Liver (tissue), 9 donors: ENCODE data around the gene CLDN1. TPM values are rescaled to one million over a fixed set of nuclear protein-coding genes. Genes with fewer than 3 reads are reported as not detected.

Experiments
- DNase-seq: peaks from one replicate; pipeline ENCODE4 v3.0.0-alpha.2; 2017; ENCODE audit warnings: low spot score
- H3K27ac ChIP-seq, 2 donors: one replicate each; pipeline ENCODE4 v1.7.0; 2013; ENCODE audit warnings: inconsistent platforms in 2 of 2, low read length in 2 of 2, control low read depth in 1 of 2, low read depth in 1 of 2, mild to moderate bottlenecking in 1 of 2
- H3K27me3 ChIP-seq, 4 donors: one replicate each; pipeline versions ENCODE4 v1.6.1 to v1.7.0; 2013; ENCODE audit warnings: low read length in 3 of 4, inconsistent platforms in 1 of 4, mild to moderate bottlenecking in 1 of 4, moderate library complexity in 1 of 4; ENCODE audit not compliant: control insufficient read depth in 4 of 4, insufficient read depth in 4 of 4
- H3K36me3 ChIP-seq, 4 donors: one replicate each; pipeline versions ENCODE4 v1.6.1 to v1.7.0; 2013; ENCODE audit warnings: low read length in 3 of 4, mild to moderate bottlenecking in 3 of 4, low read depth in 1 of 4, moderate library complexity in 1 of 4; ENCODE audit not compliant: control insufficient read depth in 4 of 4, insufficient read depth in 3 of 4
- H3K4me1 ChIP-seq, 4 donors: one replicate each; pipeline versions ENCODE4 v1.6.1 to v1.7.0; 2013; ENCODE audit warnings: low read length in 3 of 4, mild to moderate bottlenecking in 3 of 4, moderate library complexity in 1 of 4; ENCODE audit not compliant: control insufficient read depth in 4 of 4, insufficient read depth in 4 of 4
- H3K4me3 ChIP-seq, 3 donors: one replicate each; pipeline versions ENCODE4 v1.6.1 to v1.7.0; 2013; ENCODE audit warnings: low read length in 3 of 3, control low read depth in 1 of 3, low read depth in 1 of 3, mild to moderate bottlenecking in 1 of 3
- H3K9ac ChIP-seq, 2 donors: one replicate each; pipeline ENCODE4 v1.7.0; 2013; ENCODE audit warnings: low read length in 2 of 2, mild to moderate bottlenecking in 2 of 2, moderate library complexity in 2 of 2, control low read depth in 1 of 2, low read depth in 1 of 2
- H3K9me3 ChIP-seq, 4 donors: one replicate each; pipeline versions ENCODE4 v1.6.1 to v1.7.0; 2013; ENCODE audit warnings: low read length in 3 of 4; ENCODE audit not compliant: control insufficient read depth in 4 of 4
- ATF3 ChIP-seq: IDR thresholded peaks from 2 replicates; pipeline ENCODE4 v1.6.1; 2016; ENCODE audit warnings: antibody characterized with exemption
- CTCF ChIP-seq: fragments of 150-350 bp; IDR thresholded peaks from 2 replicates; pipeline ENCODE4 v1.5.1; 2017; ENCODE audit warnings: improper control_type of control experiment, low read depth, low read length; ENCODE audit not compliant: missing input control
- EGR1 ChIP-seq, 2 donors: IDR thresholded peaks; 2 replicates each; pipeline ENCODE4 v1.6.1; 2016 to 2018; ENCODE audit warnings: antibody characterized with exemption in 2 of 2, low read depth in 2 of 2
- FOXA1 ChIP-seq: IDR thresholded peaks from 2 replicates; pipeline ENCODE4 v1.6.1; 2016; ENCODE audit warnings: antibody characterized with exemption
- FOXA2 ChIP-seq: IDR thresholded peaks from 2 replicates; pipeline ENCODE4 v1.6.1; 2016; ENCODE audit warnings: antibody characterized with exemption
- GABPA ChIP-seq, 2 donors: IDR thresholded peaks in 1 of 2; conservative IDR thresholded peaks in 1 of 2; 2 replicates each; pipeline ENCODE4 v1.6.1; 2016; ENCODE audit warnings: antibody characterized with exemption in 2 of 2, mild to moderate bottlenecking in 1 of 2, moderate library complexity in 1 of 2
- HNF4A ChIP-seq, 2 donors: conservative IDR thresholded peaks; 2 replicates each; pipeline ENCODE4 v1.6.1; 2016; ENCODE audit warnings: antibody characterized with exemption in 2 of 2, mild to moderate bottlenecking in 2 of 2
- HNF4G ChIP-seq: IDR thresholded peaks from 2 replicates; pipeline ENCODE4 v1.6.1; 2016; ENCODE audit warnings: antibody characterized with exemption
- JUND ChIP-seq, 2 donors: IDR thresholded peaks; 2 replicates each; pipeline ENCODE4 v1.6.1; 2016; ENCODE audit warnings: antibody characterized with exemption in 2 of 2
- NR2F2 ChIP-seq: IDR thresholded peaks from 2 replicates; pipeline ENCODE4 v1.6.1; 2016; ENCODE audit warnings: antibody characterized with exemption
- RAD21 ChIP-seq, 2 donors: IDR thresholded peaks; 2 replicates each; pipeline ENCODE4 v1.6.1; 2016; ENCODE audit warnings: antibody characterized with exemption in 2 of 2, mild to moderate bottlenecking in 2 of 2
- RXRA ChIP-seq, 2 donors: IDR thresholded peaks; 2 replicates each; pipeline ENCODE4 v1.6.1; 2017 to 2018; ENCODE audit warnings: antibody characterized with exemption in 2 of 2, mild to moderate bottlenecking in 1 of 2
- SP1 ChIP-seq: IDR thresholded peaks from 2 replicates; pipeline ENCODE4 v1.6.1; 2018; ENCODE audit warnings: antibody characterized with exemption, mild to moderate bottlenecking
- TAF1 ChIP-seq: conservative IDR thresholded peaks from 2 replicates; pipeline ENCODE4 v1.6.1; 2016; ENCODE audit warnings: antibody characterized with exemption, mild to moderate bottlenecking
- YY1 ChIP-seq: IDR thresholded peaks from 2 replicates; pipeline ENCODE4 v1.6.1; 2016; ENCODE audit warnings: antibody characterized with exemption, mild to moderate bottlenecking
- WGBS: extraction: QIAGEN DNeasy Blood & Tissue Kit; methylation state at CpG from one replicate; pipeline ENCODE4 v1.1.7; 2013; 5-methylcytosine and 5-hydroxymethylcytosine counted together
- polyA plus RNA-seq, 2 donors: library from polyadenylated mRNA; stranded (reverse) in 1 of 2; unstranded in 1 of 2; fragments of 200-250 nt in 1 of 2; fragments of >200 nt in 1 of 2; fragmentation: Nextera tagmentation in 1 of 2; extraction: Ambion mirVana in 1 of 2; gene quantifications; one replicate each; pipeline versions ENCODE4 v1.2.1 to v1.2.3, GENCODE V29; 2013 to 2015
- total RNA-seq, 2 donors: library from RNA; depleted of rRNA; stranded (reverse); fragments of >200 nt; gene quantifications; one replicate each; pipeline ENCODE4 v1.2.3, GENCODE V29; 2014
- TF ChIP-seq, protein P1 (sequence below): IDR thresholded peaks from 2 replicates; pipeline ENCODE4 v1.6.1; 2016; ENCODE audit warnings: antibody characterized with exemption
- TF ChIP-seq, protein P2 (sequence below): IDR thresholded peaks from 2 replicates; pipeline ENCODE4 v1.6.1; 2016; ENCODE audit warnings: antibody characterized with exemption
- TF ChIP-seq, protein P3 (sequence below): IDR thresholded peaks from 2 replicates; pipeline ENCODE4 v1.6.1; 2016; ENCODE audit warnings: antibody characterized with exemption, mild to moderate bottlenecking
- donor health status: healthy.
- donor health status: healthy.
- donor health status: healthy.
- donor health status: healthy.
- donor health status: healthy.

The CLDN1 gene
- total and polyA plus RNA-seq, 4 donors, result 57.8 to 92.0 (median 87.3) TPM

GRCh38 chr3:190309414-190309813 lies 12.8 kb downstream of the CLDN1 start:
- no peaks in the 10 kb centered on the region for H3K9me3 ChIP-seq
- no peak overlapping the region for H3K9ac ChIP-seq
- TF ChIP-seq RXRA (IDR thresholded peaks at IDR 0.05) (peak; percentile 14 to 32), CTCF (no peak), TAF1 (no peak), HNF4G (no peak), SP1 (peak; percentile 13), YY1 (no peak), HNF4A (conservative IDR thresholded peaks at IDR 0.05) (peak; percentile 74 to 83), JUND (IDR thresholded peaks at IDR 0.05) (peak in 1 of 2 donors; percentile 23)
- WGBS, result 30% methylated on average over 3 of the region's 3 CpGs
- no peaks in the 10 kb centered on the region for H3K27me3 ChIP-seq
- H3K36me3 ChIP-seq, result peaks cover 0 to 16% (median 0%) of the 10 kb centered on the region in 4 donors
- H3K4me1 ChIP-seq, result peaks cover 14 to 73% (median 45%) of the 10 kb centered on the region in 4 donors
- peak overlapping the region; percentile 73 to 90 for H3K27ac ChIP-seq
- no peak overlapping the region for H3K4me3 ChIP-seq
- DNase-seq, result no peak

- peak overlapping the region; percentile 73 to 90 for H3K27ac ChIP-seq
- H3K4me1 ChIP-seq, result peaks cover 13 to 80% (median 49%) of the 10 kb centered on the region in 4 donors
- H3K27me3 ChIP-seq, result no peaks in the 10 kb centered on the region
These were observed 14.1 kb downstream of the CLDN1 start for GRCh38 chr3:190308154-190308553.

More at GRCh38 chr3:190308154-190308553, 14.1 kb downstream of the CLDN1 start:
- peaks cover 0 to 16% (median 0%) of the 10 kb centered on the region in 4 donors for H3K36me3 ChIP-seq
- TF ChIP-seq EGR1 (IDR thresholded peaks at IDR 0.05; ENCODE audit: low read depth in 2 of 2) (no peak), ATF3 (peak; percentile 17), RXRA (IDR thresholded peaks at IDR 0.05) (peak; percentile 60 to 68), FOXA2 (peak; percentile 7), GABPA (IDR thresholded peaks at IDR 0.05 in 1 of 2, conservative IDR thresholded peaks at IDR 0.05 in 1 of 2) (no peak), YY1 (peak; percentile 71), JUND (IDR thresholded peaks at IDR 0.05) (peak in 1 of 2 donors; percentile 49), SP1 (peak; percentile 67), NR2F2 (no peak), FOXA1 (no peak), RAD21 (IDR thresholded peaks at IDR 0.05) (peak; percentile 23 to 41), CTCF (no peak), HNF4G (peak; percentile 46), TAF1 (peak; percentile 38), HNF4A (conservative IDR thresholded peaks at IDR 0.05) (peak; percentile 76 to 77)
- TF ChIP-seq, protein P1, sequence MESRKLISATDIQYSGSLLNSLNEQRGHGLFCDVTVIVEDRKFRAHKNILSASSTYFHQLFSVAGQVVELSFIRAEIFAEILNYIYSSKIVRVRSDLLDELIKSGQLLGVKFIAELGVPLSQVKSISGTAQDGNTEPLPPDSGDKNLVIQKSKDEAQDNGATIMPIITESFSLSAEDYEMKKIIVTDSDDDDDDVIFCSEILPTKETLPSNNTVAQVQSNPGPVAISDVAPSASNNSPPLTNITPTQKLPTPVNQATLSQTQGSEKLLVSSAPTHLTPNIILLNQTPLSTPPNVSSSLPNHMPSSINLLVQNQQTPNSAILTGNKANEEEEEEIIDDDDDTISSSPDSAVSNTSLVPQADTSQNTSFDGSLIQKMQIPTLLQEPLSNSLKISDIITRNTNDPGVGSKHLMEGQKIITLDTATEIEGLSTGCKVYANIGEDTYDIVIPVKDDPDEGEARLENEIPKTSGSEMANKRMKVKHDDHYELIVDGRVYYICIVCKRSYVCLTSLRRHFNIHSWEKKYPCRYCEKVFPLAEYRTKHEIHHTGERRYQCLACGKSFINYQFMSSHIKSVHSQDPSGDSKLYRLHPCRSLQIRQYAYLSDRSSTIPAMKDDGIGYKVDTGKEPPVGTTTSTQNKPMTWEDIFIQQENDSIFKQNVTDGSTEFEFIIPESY, result peak; percentile 34
- TF ChIP-seq, protein P2, sequence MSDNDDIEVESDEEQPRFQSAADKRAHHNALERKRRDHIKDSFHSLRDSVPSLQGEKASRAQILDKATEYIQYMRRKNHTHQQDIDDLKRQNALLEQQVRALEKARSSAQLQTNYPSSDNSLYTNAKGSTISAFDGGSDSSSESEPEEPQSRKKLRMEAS, result peak; percentile 47
- TF ChIP-seq, protein P3, sequence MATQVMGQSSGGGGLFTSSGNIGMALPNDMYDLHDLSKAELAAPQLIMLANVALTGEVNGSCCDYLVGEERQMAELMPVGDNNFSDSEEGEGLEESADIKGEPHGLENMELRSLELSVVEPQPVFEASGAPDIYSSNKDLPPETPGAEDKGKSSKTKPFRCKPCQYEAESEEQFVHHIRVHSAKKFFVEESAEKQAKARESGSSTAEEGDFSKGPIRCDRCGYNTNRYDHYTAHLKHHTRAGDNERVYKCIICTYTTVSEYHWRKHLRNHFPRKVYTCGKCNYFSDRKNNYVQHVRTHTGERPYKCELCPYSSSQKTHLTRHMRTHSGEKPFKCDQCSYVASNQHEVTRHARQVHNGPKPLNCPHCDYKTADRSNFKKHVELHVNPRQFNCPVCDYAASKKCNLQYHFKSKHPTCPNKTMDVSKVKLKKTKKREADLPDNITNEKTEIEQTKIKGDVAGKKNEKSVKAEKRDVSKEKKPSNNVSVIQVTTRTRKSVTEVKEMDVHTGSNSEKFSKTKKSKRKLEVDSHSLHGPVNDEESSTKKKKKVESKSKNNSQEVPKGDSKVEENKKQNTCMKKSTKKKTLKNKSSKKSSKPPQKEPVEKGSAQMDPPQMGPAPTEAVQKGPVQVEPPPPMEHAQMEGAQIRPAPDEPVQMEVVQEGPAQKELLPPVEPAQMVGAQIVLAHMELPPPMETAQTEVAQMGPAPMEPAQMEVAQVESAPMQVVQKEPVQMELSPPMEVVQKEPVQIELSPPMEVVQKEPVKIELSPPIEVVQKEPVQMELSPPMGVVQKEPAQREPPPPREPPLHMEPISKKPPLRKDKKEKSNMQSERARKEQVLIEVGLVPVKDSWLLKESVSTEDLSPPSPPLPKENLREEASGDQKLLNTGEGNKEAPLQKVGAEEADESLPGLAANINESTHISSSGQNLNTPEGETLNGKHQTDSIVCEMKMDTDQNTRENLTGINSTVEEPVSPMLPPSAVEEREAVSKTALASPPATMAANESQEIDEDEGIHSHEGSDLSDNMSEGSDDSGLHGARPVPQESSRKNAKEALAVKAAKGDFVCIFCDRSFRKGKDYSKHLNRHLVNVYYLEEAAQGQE, result peak; percentile 42
- H3K4me3 ChIP-seq, result no peak overlapping the region
- no peak for DNase-seq
- H3K9me3 ChIP-seq, result no peaks in the 10 kb centered on the region
- peak overlapping the region in 1 of 2 donors; percentile 5 for H3K9ac ChIP-seq
- WGBS, result 33% methylated on average over 5 of the region's 5 CpGs
